HepG2 (cell line): ENCODE results near the gene TSHZ1. TPM values are rescaled to one million over a fixed set of nuclear protein-coding genes. Genes with fewer than 3 reads are reported as not detected.
A peak's percentile ranks its signal among the peaks of the same experiment; 100 is the strongest.

Experiments
- FOXC1 ChIP-seq: sonication (generic); formaldehyde crosslinking; IDR thresholded peaks from 2 replicates; pipeline ENCODE4 v1.8.0; 2022; ENCODE audit warnings: mild to moderate bottlenecking, missing genetic modification reagents, borderline replicate concordance
- HNF4A ChIP-seq: sonication (generic); formaldehyde crosslinking; IDR thresholded peaks from 2 replicates; pipeline ENCODE4 v1.4.0; 2020; ENCODE audit warnings: missing genetic modification reagents
- KDM2A ChIP-seq: sonication (generic); formaldehyde crosslinking; IDR thresholded peaks from 2 replicates; pipeline ENCODE4 v1.4.0; 2020; ENCODE audit warnings: low read depth, missing genetic modification reagents, borderline replicate concordance
- SAP130 ChIP-seq: IDR thresholded peaks from 2 replicates; pipeline ENCODE4 v1.6.1; 2016; ENCODE audit warnings: low read depth
- TMF1 ChIP-seq: sonication (generic); formaldehyde crosslinking; IDR thresholded peaks from 2 replicates; pipeline ENCODE4 v1.8.1; 2022; ENCODE audit warnings: low read depth, missing genetic modification reagents
- ZNF205 ChIP-seq: IDR thresholded peaks from 2 replicates; pipeline ENCODE4 v1.6.1; 2018; ENCODE audit warnings: missing biosample characterization, missing genetic modification reagents
- ZNF263 ChIP-seq: sonication (generic); formaldehyde crosslinking; IDR thresholded peaks from 2 replicates; pipeline ENCODE4 v1.4.0; 2020; ENCODE audit warnings: missing genetic modification reagents
- ZNF317 ChIP-seq: sonication (generic); formaldehyde crosslinking; IDR thresholded peaks from 2 replicates; pipeline ENCODE4 v1.5.0; 2020; ENCODE audit warnings: mild to moderate bottlenecking, missing genetic modification reagents
- ZNF569 ChIP-seq: sonication (generic); formaldehyde crosslinking; IDR thresholded peaks from 2 replicates; pipeline ENCODE4 v1.5.0; 2020; ENCODE audit warnings: mild to moderate bottlenecking, missing genetic modification reagents, moderate library complexity, borderline replicate concordance
- ZNF644 ChIP-seq: IDR thresholded peaks from 2 replicates; pipeline ENCODE4 v1.6.1; 2016; ENCODE audit warnings: low read depth
- ZNF777 ChIP-seq: sonication (generic); formaldehyde crosslinking; IDR thresholded peaks from 2 replicates; pipeline ENCODE4 v1.4.0; 2020; ENCODE audit warnings: missing genetic modification reagents
- ZNF781 ChIP-seq: sonication (generic); formaldehyde crosslinking; IDR thresholded peaks from 2 replicates; pipeline ENCODE4 v1.5.1; 2020; ENCODE audit warnings: borderline replicate concordance, mild to moderate bottlenecking, missing genetic modification reagents; ENCODE audit errors: not compliant biosample characterization
- polyA plus RNA-seq, 8 experiments: library from polyadenylated mRNA; depleted of rRNA in 3 of 8; stranded (reverse) in 7 of 8; unstranded in 1 of 8; fragments of >200 nt; fragmentation: Illumina TruSeq in 4 of 8; extraction: Trizol in 4 of 8; gene quantifications; 2 replicates each; pipeline versions ENCODE4 v1.2.1 to v1.2.3, GENCODE V29; 2011 to 2016; ENCODE audit warnings: low read depth in 4 of 8, missing spikeins in 1 of 8, mixed read lengths in 1 of 8; ENCODE audit not compliant: insufficient read depth in 1 of 8
- total RNA-seq, 5 experiments: library from RNA; depleted of rRNA; stranded (reverse); fragments of >200 nt; fragmentation: Illumina TruSeq; extraction: Trizol; gene quantifications; 2 replicates each; pipeline ENCODE4 v1.2.3, GENCODE V29; 2016; ENCODE audit warnings: low read depth in 1 of 5
- TF ChIP-seq, protein P1 (sequence below): IDR thresholded peaks from 2 replicates; pipeline ENCODE4 v1.6.1; 2016; ENCODE audit warnings: low read depth, borderline replicate concordance
- TF ChIP-seq, protein P2 (sequence below): sonication (generic); formaldehyde crosslinking; IDR thresholded peaks from 2 replicates; pipeline ENCODE4 v1.8.0; 2022; ENCODE audit warnings: missing genetic modification reagents, mild to moderate bottlenecking, moderate library complexity, borderline replicate concordance
- TF ChIP-seq, protein P3 (sequence below): sonication (generic); formaldehyde crosslinking; IDR thresholded peaks from 2 replicates; pipeline ENCODE4 v1.4.0; 2020; ENCODE audit warnings: mild to moderate bottlenecking, missing genetic modification reagents
- TF ChIP-seq, protein P4 (sequence below): sonication (generic); formaldehyde crosslinking; IDR thresholded peaks from 2 replicates; pipeline ENCODE4 v1.5.0; 2020; ENCODE audit warnings: mild to moderate bottlenecking, missing genetic modification reagents, borderline replicate concordance
- TF ChIP-seq, protein P5 (sequence below): IDR thresholded peaks from 2 replicates; pipeline ENCODE4 v1.6.1; 2016; ENCODE audit warnings: mild to moderate bottlenecking, missing biosample characterization, missing genetic modification reagents
- TF ChIP-seq, protein P6 (sequence below): sonication (generic); formaldehyde crosslinking; IDR thresholded peaks from 2 replicates; pipeline ENCODE4 v1.8.1; 2023; ENCODE audit warnings: mild to moderate bottlenecking, missing genetic modification reagents
- TF ChIP-seq, protein P7 (sequence below): sonication (generic); formaldehyde crosslinking; IDR thresholded peaks from 2 replicates; pipeline ENCODE4 v1.4.0; 2020; ENCODE audit warnings: missing genetic modification reagents

TSHZ1 gene
- total and polyA plus RNA-seq, 2 of the 13 experiments (the other 11 are each of a cell fraction or from before 2014, with no cell fraction given), result 2.5 to 2.7 TPM

DNA sequence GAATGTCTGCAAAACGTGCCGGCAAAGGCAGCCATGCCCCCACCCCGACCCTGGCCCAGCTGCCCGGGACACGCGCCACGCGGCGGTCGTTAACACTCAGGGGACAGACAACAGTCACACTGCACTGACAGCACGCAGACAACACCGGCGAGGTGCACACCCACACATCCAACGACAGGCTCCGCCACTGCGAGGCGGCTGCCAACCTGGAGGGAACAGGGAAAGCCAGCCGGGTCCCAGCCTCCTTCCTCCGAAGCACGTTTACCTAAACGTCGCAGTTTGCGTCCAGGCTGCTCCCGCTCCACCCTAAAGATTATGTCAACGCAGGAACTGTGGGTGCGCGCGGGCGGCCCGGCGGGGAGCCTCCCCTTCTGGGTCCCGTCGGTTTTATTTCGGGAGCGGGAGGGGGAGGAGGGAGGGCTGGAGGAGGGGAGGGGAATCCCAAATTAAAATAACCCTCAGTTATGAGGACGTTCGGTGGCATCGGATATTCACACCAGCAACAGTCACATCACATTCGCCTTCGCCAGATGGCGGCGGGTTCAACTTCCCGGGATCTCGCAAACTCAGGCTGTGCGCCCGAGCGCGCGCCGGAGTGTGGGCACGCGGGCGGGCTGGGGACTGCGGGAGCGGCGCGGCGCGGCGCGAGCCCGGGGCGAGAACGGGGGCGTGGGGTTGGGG, 2.3 kb upstream of the TSHZ1 start (continued):
- TF ChIP-seq, protein P1, sequence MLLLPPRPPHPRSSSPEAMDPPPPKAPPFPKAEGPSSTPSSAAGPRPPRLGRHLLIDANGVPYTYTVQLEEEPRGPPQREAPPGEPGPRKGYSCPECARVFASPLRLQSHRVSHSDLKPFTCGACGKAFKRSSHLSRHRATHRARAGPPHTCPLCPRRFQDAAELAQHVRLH (CRISPR knock-in tag), result no peak
- TF ChIP-seq, protein P2, sequence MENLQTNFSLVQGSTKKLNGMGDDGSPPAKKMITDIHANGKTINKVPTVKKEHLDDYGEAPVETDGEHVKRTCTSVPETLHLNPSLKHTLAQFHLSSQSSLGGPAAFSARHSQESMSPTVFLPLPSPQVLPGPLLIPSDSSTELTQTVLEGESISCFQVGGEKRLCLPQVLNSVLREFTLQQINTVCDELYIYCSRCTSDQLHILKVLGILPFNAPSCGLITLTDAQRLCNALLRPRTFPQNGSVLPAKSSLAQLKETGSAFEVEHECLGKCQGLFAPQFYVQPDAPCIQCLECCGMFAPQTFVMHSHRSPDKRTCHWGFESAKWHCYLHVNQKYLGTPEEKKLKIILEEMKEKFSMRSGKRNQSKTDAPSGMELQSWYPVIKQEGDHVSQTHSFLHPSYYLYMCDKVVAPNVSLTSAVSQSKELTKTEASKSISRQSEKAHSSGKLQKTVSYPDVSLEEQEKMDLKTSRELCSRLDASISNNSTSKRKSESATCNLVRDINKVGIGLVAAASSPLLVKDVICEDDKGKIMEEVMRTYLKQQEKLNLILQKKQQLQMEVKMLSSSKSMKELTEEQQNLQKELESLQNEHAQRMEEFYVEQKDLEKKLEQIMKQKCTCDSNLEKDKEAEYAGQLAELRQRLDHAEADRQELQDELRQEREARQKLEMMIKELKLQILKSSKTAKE (CRISPR knock-in tag), result peak; percentile 28; the same call in 1 of the 2 replicates
- TF ChIP-seq TMF1 (CRISPR knock-in tag) (no peak), ZNF317 (CRISPR knock-in tag) (0 out of 2 replicates have a peak, but pooled peaks have one; percentile 21), ZNF644 (no peak), ZNF781 (CRISPR knock-in tag) (no peak), FOXC1 (0 out of 2 replicates have a peak, but pooled peaks have one; percentile 32), HNF4A (CRISPR knock-in tag) (no peak), ZNF205 (CRISPR knock-in tag) (0 out of 2 replicates have a peak, but pooled peaks have one; percentile 45), KDM2A (CRISPR knock-in tag) (peak; percentile 38; the same call in 1 of the 2 replicates), ZNF777 (CRISPR knock-in tag) (peak; percentile 85; the same call in 1 of the 2 replicates), ZNF263 (CRISPR knock-in tag) (0 out of 2 replicates have a peak, but pooled peaks have one; percentile 13), ZNF569 (no peak), SAP130 (CRISPR knock-in tag) (peak; percentile 73)
- TF ChIP-seq, protein P3, sequence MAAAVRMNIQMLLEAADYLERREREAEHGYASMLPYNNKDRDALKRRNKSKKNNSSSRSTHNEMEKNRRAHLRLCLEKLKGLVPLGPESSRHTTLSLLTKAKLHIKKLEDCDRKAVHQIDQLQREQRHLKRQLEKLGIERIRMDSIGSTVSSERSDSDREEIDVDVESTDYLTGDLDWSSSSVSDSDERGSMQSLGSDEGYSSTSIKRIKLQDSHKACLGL (CRISPR knock-in tag), result peak; percentile 60; the same call in 1 of the 2 replicates
- TF ChIP-seq, protein P4, sequence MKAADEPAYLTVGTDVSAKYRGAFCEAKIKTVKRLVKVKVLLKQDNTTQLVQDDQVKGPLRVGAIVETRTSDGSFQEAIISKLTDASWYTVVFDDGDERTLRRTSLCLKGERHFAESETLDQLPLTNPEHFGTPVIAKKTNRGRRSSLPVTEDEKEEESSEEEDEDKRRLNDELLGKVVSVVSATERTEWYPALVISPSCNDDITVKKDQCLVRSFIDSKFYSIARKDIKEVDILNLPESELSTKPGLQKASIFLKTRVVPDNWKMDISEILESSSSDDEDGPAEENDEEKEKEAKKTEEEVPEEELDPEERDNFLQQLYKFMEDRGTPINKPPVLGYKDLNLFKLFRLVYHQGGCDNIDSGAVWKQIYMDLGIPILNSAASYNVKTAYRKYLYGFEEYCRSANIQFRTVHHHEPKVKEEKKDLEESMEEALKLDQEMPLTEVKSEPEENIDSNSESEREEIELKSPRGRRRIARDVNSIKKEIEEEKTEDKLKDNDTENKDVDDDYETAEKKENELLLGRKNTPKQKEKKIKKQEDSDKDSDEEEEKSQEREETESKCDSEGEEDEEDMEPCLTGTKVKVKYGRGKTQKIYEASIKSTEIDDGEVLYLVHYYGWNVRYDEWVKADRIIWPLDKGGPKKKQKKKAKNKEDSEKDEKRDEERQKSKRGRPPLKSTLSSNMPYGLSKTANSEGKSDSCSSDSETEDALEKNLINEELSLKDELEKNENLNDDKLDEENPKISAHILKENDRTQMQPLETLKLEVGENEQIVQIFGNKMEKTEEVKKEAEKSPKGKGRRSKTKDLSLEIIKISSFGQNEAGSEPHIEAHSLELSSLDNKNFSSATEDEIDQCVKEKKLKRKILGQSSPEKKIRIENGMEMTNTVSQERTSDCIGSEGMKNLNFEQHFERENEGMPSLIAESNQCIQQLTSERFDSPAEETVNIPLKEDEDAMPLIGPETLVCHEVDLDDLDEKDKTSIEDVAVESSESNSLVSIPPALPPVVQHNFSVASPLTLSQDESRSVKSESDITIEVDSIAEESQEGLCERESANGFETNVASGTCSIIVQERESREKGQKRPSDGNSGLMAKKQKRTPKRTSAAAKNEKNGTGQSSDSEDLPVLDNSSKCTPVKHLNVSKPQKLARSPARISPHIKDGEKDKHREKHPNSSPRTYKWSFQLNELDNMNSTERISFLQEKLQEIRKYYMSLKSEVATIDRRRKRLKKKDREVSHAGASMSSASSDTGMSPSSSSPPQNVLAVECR (CRISPR knock-in tag), result peak; percentile 64; the same call in 1 of the 2 replicates
- TF ChIP-seq, protein P5, sequence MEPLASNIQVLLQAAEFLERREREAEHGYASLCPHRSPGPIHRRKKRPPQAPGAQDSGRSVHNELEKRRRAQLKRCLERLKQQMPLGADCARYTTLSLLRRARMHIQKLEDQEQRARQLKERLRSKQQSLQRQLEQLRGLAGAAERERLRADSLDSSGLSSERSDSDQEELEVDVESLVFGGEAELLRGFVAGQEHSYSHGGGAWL, result peak; percentile 56; the same call in 1 of the 2 replicates
- TF ChIP-seq, protein P6, sequence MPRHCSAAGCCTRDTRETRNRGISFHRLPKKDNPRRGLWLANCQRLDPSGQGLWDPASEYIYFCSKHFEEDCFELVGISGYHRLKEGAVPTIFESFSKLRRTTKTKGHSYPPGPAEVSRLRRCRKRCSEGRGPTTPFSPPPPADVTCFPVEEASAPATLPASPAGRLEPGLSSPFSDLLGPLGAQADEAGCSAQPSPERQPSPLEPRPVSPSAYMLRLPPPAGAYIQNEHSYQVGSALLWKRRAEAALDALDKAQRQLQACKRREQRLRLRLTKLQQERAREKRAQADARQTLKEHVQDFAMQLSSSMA (CRISPR knock-in tag), result no peak
- TF ChIP-seq, protein P7, sequence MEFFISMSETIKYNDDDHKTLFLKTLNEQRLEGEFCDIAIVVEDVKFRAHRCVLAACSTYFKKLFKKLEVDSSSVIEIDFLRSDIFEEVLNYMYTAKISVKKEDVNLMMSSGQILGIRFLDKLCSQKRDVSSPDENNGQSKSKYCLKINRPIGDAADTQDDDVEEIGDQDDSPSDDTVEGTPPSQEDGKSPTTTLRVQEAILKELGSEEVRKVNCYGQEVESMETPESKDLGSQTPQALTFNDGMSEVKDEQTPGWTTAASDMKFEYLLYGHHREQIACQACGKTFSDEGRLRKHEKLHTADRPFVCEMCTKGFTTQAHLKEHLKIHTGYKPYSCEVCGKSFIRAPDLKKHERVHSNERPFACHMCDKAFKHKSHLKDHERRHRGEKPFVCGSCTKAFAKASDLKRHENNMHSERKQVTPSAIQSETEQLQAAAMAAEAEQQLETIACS (CRISPR knock-in tag), result peak; percentile 66
